SK-N-SH treated with all-trans-retinoic acid at 6 μM for 48 hours (cell line): ENCODE data around the gene METAP1D.

Experiments
- ATAC-seq: fragments of 200-7000 bp; cut with Tn5 transposase; 3 replicates; pipeline ENCODE4 v1.9.1; 2020; ENCODE audit warnings: mild to moderate bottlenecking, moderate library complexity
- ARNTL ChIP-seq: fragments of 450-650 bp; formaldehyde crosslinking; IDR thresholded peaks from 2 replicates; pipeline ENCODE4 v1.5.0; 2020; ENCODE audit warnings: low read depth, mild to moderate bottlenecking, moderate library complexity, borderline replicate concordance
- BACH2 ChIP-seq: fragments of 250-450 bp; sonication (Bioruptor Pico); IDR thresholded peaks from 2 replicates; pipeline ENCODE4 v1.9.0; 2021; ENCODE audit warnings: mild to moderate bottlenecking, borderline replicate concordance
- CREB5 ChIP-seq: fragments of 250-450 bp; sonication (Bioruptor Pico); IDR thresholded peaks from 2 replicates; pipeline ENCODE4 v1.5.1; 2020; ENCODE audit warnings: low read depth, mild to moderate bottlenecking, moderate library complexity
- CSDC2 ChIP-seq: fragments of 250-450 bp; sonication (Bioruptor Pico); IDR thresholded peaks from 2 replicates; pipeline ENCODE4 v1.5.0; 2020; ENCODE audit warnings: mild to moderate bottlenecking, moderate library complexity
- CSRNP3 ChIP-seq: fragments of 250-450 bp; sonication (Bioruptor Pico); IDR thresholded peaks from 2 replicates; pipeline ENCODE4 v1.5.1; 2021; ENCODE audit warnings: mild to moderate bottlenecking, moderate library complexity
- ESRRG ChIP-seq: fragments of 250-450 bp; sonication (Bioruptor Pico); IDR thresholded peaks from 2 replicates; pipeline ENCODE4 v1.6.1; 2021; ENCODE audit warnings: mild to moderate bottlenecking
- GLIS3 ChIP-seq: fragments of 250-450 bp; sonication (Bioruptor Pico); IDR thresholded peaks from 2 replicates; pipeline ENCODE4 v1.5.0; 2020; ENCODE audit warnings: mild to moderate bottlenecking, moderate library complexity
- ISL1 ChIP-seq: fragments of 250-450 bp; sonication (Bioruptor Pico); IDR thresholded peaks from 2 replicates; pipeline ENCODE4 v2.1.2; 2022; ENCODE audit warnings: mild to moderate bottlenecking, moderate library complexity
- OSR1 ChIP-seq: fragments of 250-450 bp; sonication (Bioruptor Pico); IDR thresholded peaks from 2 replicates; pipeline ENCODE4 v1.8.0; 2022; ENCODE audit warnings: moderate library complexity, mild to moderate bottlenecking, inconsistent platforms
- PATZ1 ChIP-seq: fragments of 250-450 bp; sonication (Bioruptor Pico); IDR thresholded peaks from 2 replicates; pipeline ENCODE4 v1.8.0; 2020; ENCODE audit warnings: mild to moderate bottlenecking, moderate library complexity, borderline replicate concordance
- PPARA ChIP-seq: fragments of 250-450 bp; sonication (Bioruptor Pico); IDR thresholded peaks from 2 replicates; pipeline ENCODE4 v1.5.0; 2020; ENCODE audit warnings: mild to moderate bottlenecking, borderline replicate concordance
- RARB ChIP-seq: fragments of 250-450 bp; sonication (Bioruptor Pico); IDR thresholded peaks from 2 replicates; pipeline ENCODE4 v1.8.0; 2021; ENCODE audit warnings: mild to moderate bottlenecking, moderate library complexity
- SNAI2 ChIP-seq: fragments of 250-450 bp; sonication (Bioruptor Pico); IDR thresholded peaks from 2 replicates; pipeline ENCODE4 v1.5.0; 2020; ENCODE audit warnings: mild to moderate bottlenecking, moderate library complexity
- TCF4 ChIP-seq: fragments of 250-450 bp; sonication (Bioruptor Pico); IDR thresholded peaks from 2 replicates; pipeline ENCODE4 v1.8.0; 2021; ENCODE audit warnings: mild to moderate bottlenecking, moderate library complexity, borderline replicate concordance
- TOX ChIP-seq: fragments of 250-450 bp; sonication (Bioruptor Pico); IDR thresholded peaks from 2 replicates; pipeline ENCODE4 v1.8.0; 2021; ENCODE audit warnings: mild to moderate bottlenecking, moderate library complexity, borderline replicate concordance
- TSHZ2 ChIP-seq: fragments of 250-450 bp; sonication (Bioruptor Pico); IDR thresholded peaks from 2 replicates; pipeline ENCODE4 v1.5.0; 2020; ENCODE audit warnings: mild to moderate bottlenecking, moderate library complexity
- ZC3H10 ChIP-seq: fragments of 250-450 bp; sonication (Bioruptor Pico); IDR thresholded peaks from 2 replicates; pipeline ENCODE4 v1.5.1; 2021; ENCODE audit warnings: mild to moderate bottlenecking, moderate library complexity
- ZFP3 ChIP-seq: fragments of 250-450 bp; sonication (Bioruptor Pico); IDR thresholded peaks from 2 replicates; pipeline ENCODE4 v1.5.0; 2020; ENCODE audit warnings: mild to moderate bottlenecking, moderate library complexity
- ZNF565 ChIP-seq: fragments of 450-650 bp; formaldehyde crosslinking; conservative IDR thresholded peaks from 2 replicates; pipeline ENCODE4 v1.5.0; 2020; ENCODE audit warnings: low read depth, mild to moderate bottlenecking, moderate library complexity
- ZNF8 ChIP-seq: fragments of 450-650 bp; formaldehyde crosslinking; IDR thresholded peaks from 2 replicates; pipeline ENCODE4 v1.5.0; 2020; ENCODE audit warnings: mild to moderate bottlenecking, moderate library complexity
- TF ChIP-seq, protein P1 (sequence below): fragments of 250-450 bp; sonication (Bioruptor Pico); IDR thresholded peaks from 2 replicates; pipeline ENCODE4 v1.8.0; 2021; ENCODE audit warnings: low read depth, mild to moderate bottlenecking, moderate library complexity, borderline replicate concordance

METAP1D gene

GRCh38 chr2:171999161-171999560, 592 bp upstream of the METAP1D start:
- TF ChIP-seq RARB (CRISPR knock-in tag) (no peak), PATZ1 (CRISPR knock-in tag) (no peak), TOX (CRISPR knock-in tag) (no peak), CSRNP3 (CRISPR knock-in tag) (no peak), ISL1 (CRISPR knock-in tag) (no peak), CSDC2 (CRISPR knock-in tag) (no peak), BACH2 (CRISPR knock-in tag) (no peak), PPARA (CRISPR knock-in tag) (no peak), SNAI2 (CRISPR knock-in tag) (no peak), ESRRG (CRISPR knock-in tag) (no peak)
- no peak; the same call in 1 of the 3 replicates for ATAC-seq

DNA sequence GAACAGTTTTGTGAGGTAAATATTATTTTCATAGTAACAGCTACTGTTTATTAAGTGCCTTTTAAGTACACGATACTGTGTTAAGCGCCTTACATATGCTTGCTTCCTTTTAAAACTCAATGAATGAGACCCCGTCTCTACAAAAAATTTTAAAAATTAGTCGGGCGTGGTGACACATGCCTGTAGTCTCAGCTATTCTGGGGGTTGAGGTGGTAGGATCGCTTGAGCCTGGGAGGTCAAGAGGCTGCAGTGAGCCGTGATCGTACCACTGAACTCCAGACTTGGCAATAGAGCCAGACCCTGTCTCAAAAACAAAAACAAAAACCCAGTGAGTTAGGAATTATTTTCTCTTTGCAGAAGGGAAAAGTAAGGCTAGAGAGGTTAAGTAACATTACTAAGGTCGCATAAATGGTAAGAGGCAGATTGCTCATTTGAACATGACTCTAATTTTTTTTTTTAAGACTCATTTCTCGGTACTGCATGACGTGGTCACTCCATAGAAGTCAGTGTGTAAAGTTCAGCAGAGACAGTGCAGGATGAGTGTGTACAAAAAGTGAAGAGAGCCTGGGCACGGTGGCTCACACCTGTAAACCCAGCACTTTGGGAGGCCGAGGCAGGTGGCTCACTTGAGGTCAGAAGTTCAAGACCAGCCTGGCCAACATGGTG, 1.1 kb downstream of the METAP1D start:
- TF ChIP-seq ESRRG (CRISPR knock-in tag) (no peak), RARB (CRISPR knock-in tag) (no peak), PPARA (CRISPR knock-in tag) (no peak), OSR1 (no peak), ZNF565 (CRISPR knock-in tag) (no peak), CREB5 (CRISPR knock-in tag) (no peak), TOX (CRISPR knock-in tag) (no peak), ZNF8 (CRISPR knock-in tag) (no peak), TSHZ2 (CRISPR knock-in tag) (no peak), SNAI2 (CRISPR knock-in tag) (no peak), CSDC2 (CRISPR knock-in tag) (no peak), GLIS3 (no peak), ZC3H10 (no peak), ZFP3 (CRISPR knock-in tag) (no peak), TCF4 (CRISPR knock-in tag) (no peak), PATZ1 (CRISPR knock-in tag) (no peak), ISL1 (CRISPR knock-in tag) (no peak), ARNTL (CRISPR knock-in tag) (no peak)
- TF ChIP-seq, protein P1, sequence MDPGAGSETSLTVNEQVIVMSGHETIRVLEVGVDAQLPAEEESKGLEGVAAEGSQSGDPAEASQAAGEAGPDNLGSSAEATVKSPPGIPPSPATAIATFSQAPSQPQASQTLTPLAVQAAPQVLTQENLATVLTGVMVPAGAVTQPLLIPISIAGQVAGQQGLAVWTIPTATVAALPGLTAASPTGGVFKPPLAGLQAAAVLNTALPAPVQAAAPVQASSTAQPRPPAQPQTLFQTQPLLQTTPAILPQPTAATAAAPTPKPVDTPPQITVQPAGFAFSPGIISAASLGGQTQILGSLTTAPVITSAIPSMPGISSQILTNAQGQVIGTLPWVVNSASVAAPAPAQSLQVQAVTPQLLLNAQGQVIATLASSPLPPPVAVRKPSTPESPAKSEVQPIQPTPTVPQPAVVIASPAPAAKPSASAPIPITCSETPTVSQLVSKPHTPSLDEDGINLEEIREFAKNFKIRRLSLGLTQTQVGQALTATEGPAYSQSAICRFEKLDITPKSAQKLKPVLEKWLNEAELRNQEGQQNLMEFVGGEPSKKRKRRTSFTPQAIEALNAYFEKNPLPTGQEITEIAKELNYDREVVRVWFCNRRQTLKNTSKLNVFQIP (CRISPR knock-in tag) = no peak
- no peak for ATAC-seq
